Transverse colon (tissue), 3 donors: Measurements from ENCODE around the gene CXCR4.

Source experiments
- CTCF ChIP-seq, 5 experiments: fragments of 200-600 bp in 3 of 5; fragments of 450-650 bp in 2 of 5; sonication (generic) in 3 of 5; IDR thresholded peaks; 1 replicate in 2 of 5; 2 replicates in 3 of 5; pipeline ENCODE4 v1.5.1; 2016 to 2017; ENCODE audit warnings: antibody characterized with exemption in 5 of 5, inconsistent platforms in 3 of 5, mild to moderate bottlenecking in 2 of 5, moderate library complexity in 1 of 5
- POLR2A ChIP-seq: fragments of 450-650 bp; IDR thresholded peaks from one replicate; pipeline ENCODE4 v1.6.1; 2016; ENCODE audit warnings: antibody characterized with exemption, mild to moderate bottlenecking, moderate library complexity

GRCh38 chr2:136110526-136110925, 7.4 kb downstream of the CXCR4 start:
- TF ChIP-seq CTCF (IDR thresholded peaks at IDR 0.05) (no peak), POLR2A (no peak)
